ENCODE measurements around the gene EPHB3.

Gene EPHB3

GRCh38 chr3:184553385-184553784, 8.2 kb upstream of the EPHB3 start:
- Histone ChIP-seq H3K9me3 (ENCODE audit: control insufficient read depth in 5 of 5, low read length in 5 of 5) (no peaks in the 10 kb centered on the region), H3K4me1 (ENCODE audit: control insufficient read depth in 5 of 5, insufficient read depth in 5 of 5, low read length in 5 of 5) (peaks cover 0 to 13% (median 3%) of the 10 kb centered on the region in 5 donors), H3K27me3 (ENCODE audit: control insufficient read depth in 5 of 5, insufficient read depth in 4 of 5, low read length in 5 of 5) (peaks cover 6 to 21% (median 7%) of the 10 kb centered on the region in 5 donors), H3K36me3 (ENCODE audit: control insufficient read depth in 5 of 5, insufficient read depth in 5 of 5, low read length in 5 of 5) (no peaks in the 10 kb centered on the region), H3K27ac (ENCODE audit: low read depth, low read length) (no peak overlapping the region), H3K9ac (ENCODE audit: low read length in 5 of 5) (no peak overlapping the region), H3K4me3 (ENCODE audit: low read depth in 1 of 5, low read length in 5 of 5) (no peak overlapping the region)

DNA sequence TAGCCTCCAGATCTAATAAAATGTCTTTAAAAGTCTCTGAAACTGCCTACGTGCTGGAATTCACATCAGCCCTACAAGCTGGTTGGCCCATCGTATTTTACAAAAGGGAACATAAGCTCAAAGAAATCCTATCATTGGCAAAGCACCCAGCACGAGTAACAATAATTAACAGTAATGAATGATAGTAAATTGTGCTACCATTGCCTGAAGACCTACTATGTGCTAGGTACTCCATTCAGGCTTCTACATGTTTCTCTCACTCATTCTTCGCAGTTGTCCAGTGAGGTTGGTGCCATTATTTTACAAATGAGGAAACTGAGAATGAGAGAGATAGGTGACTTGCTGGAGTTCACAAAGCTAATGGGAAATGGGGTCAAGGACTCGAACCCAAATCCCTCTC, 7.1 kb upstream of the EPHB3 start:
- Histone ChIP-seq H3K36me3 (ENCODE audit: control insufficient read depth in 5 of 5, insufficient read depth in 5 of 5, low read length in 5 of 5) (no peaks in the 10 kb centered on the region), H3K9me3 (ENCODE audit: control insufficient read depth in 5 of 5, low read length in 5 of 5) (no peaks in the 10 kb centered on the region), H3K27ac (ENCODE audit: low read depth, low read length) (no peak overlapping the region), H3K27me3 (ENCODE audit: control insufficient read depth in 5 of 5, insufficient read depth in 4 of 5, low read length in 5 of 5) (peaks cover 6 to 19% (median 7%) of the 10 kb centered on the region in 5 donors), H3K4me1 (ENCODE audit: control insufficient read depth in 5 of 5, insufficient read depth in 5 of 5, low read length in 5 of 5) (peaks cover 0 to 13% (median 3%) of the 10 kb centered on the region in 5 donors), H3K4me3 (ENCODE audit: low read depth in 1 of 5, low read length in 5 of 5) (no peak overlapping the region), H3K9ac (ENCODE audit: low read length in 5 of 5) (no peak overlapping the region)

DNA sequence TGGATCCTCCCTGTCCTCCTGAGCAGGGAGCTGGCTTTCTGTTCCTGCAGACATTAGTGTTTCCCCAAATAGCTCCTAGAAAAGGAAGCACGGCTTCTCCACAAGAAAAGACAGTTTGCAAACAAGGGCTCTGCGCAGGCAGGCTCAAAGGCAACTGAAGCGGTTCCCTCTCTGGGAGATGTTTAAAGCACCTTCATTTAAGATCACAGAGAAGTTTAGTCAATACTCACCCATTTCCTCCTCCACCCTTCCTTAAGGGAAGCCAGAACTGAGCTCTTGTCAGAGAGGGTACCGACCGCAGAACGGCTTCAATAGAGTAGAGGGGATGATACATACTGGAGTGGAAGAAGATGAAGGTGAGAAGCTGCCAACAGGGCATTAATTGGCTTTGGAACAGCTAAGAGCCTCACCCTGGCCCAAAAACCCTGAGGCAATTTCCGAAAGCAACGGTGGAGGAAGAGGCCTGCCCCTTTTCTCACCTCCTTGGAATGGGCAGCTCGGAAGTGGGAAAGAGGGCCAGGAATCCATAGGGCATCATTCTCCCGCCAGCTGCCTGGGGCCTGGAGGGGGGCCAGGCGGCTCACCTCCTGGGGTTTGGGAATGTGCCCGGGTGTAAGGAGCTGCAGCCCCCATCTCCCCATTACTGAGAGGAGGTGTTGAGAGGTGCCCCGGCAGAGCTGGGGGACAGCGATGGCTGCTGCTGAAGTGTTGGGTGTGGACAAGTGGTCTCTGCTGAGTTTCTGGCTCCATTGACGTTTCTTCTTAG, 4.8 kb upstream of the EPHB3 start:
- no peak overlapping the region for H3K4me3 ChIP-seq (ENCODE audit: low read depth in 1 of 5, low read length in 5 of 5)

GRCh38 chr3:184557348-184557950, 4.1 kb upstream of the EPHB3 start:
- Histone ChIP-seq H3K27ac (ENCODE audit: low read depth, low read length) (no peak overlapping the region), H3K9me3 (ENCODE audit: control insufficient read depth in 5 of 5, low read length in 5 of 5) (no peaks in the 10 kb centered on the region), H3K4me3 (ENCODE audit: low read depth in 1 of 5, low read length in 5 of 5) (no peak overlapping the region), H3K9ac (ENCODE audit: low read length in 5 of 5) (no peak overlapping the region), H3K4me1 (ENCODE audit: control insufficient read depth in 5 of 5, insufficient read depth in 5 of 5, low read length in 5 of 5) (peaks cover 7 to 30% (median 18%) of the 10 kb centered on the region in 5 donors), H3K36me3 (ENCODE audit: control insufficient read depth in 5 of 5, insufficient read depth in 5 of 5, low read length in 5 of 5) (no peaks in the 10 kb centered on the region), H3K27me3 (ENCODE audit: control insufficient read depth in 5 of 5, insufficient read depth in 4 of 5, low read length in 5 of 5) (peaks cover 1 to 20% (median 9%) of the 10 kb centered on the region in 5 donors)

More for the DNA sequence above, 4.8 kb upstream of the EPHB3 start:
- Histone ChIP-seq H3K27me3 (ENCODE audit: control insufficient read depth in 5 of 5, insufficient read depth in 4 of 5, low read length in 5 of 5) (peaks cover 6 to 20% (median 9%) of the 10 kb centered on the region in 5 donors), H3K27ac (ENCODE audit: low read depth, low read length) (no peak overlapping the region), H3K9ac (ENCODE audit: low read length in 5 of 5) (no peak overlapping the region), H3K36me3 (ENCODE audit: control insufficient read depth in 5 of 5, insufficient read depth in 5 of 5, low read length in 5 of 5) (no peaks in the 10 kb centered on the region), H3K4me1 (ENCODE audit: control insufficient read depth in 5 of 5, insufficient read depth in 5 of 5, low read length in 5 of 5) (peaks cover 7 to 26% (median 16%) of the 10 kb centered on the region in 5 donors), H3K9me3 (ENCODE audit: control insufficient read depth in 5 of 5, low read length in 5 of 5) (no peaks in the 10 kb centered on the region)

DNA sequence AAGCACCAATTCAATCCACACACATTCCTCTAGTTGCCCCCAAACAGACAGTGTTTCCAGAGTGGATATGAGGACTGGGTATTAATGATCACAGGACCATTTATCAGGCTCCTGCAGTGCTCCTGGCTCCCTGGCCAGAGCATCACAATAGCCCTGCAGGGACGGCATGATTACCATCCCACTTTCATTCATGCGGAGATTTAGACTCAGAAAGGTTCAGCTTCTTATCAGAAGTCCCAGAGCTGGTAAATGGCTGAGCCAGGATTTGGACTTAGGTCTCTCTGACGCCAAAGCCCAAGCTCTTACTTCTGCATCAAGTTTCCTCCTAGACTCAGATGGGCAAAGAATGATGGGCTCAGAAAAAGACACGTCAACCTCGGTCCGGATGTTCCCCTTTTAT, 2.9 kb upstream of the EPHB3 start:
- H3K36me3 ChIP-seq (ENCODE audit: control insufficient read depth in 5 of 5, insufficient read depth in 5 of 5, low read length in 5 of 5), result no peaks in the 10 kb centered on the region
- H3K9ac ChIP-seq (ENCODE audit: low read length in 5 of 5), result peak overlapping the region in 1 of 5 donors; percentile 24
- peaks cover 10 to 37% (median 24%) of the 10 kb centered on the region in 5 donors for H3K4me1 ChIP-seq (ENCODE audit: control insufficient read depth in 5 of 5, insufficient read depth in 5 of 5, low read length in 5 of 5)
- no peak overlapping the region for H3K27ac ChIP-seq (ENCODE audit: low read depth, low read length)
- no peak overlapping the region for H3K4me3 ChIP-seq (ENCODE audit: low read depth in 1 of 5, low read length in 5 of 5)
- H3K27me3 ChIP-seq (ENCODE audit: control insufficient read depth in 5 of 5, insufficient read depth in 4 of 5, low read length in 5 of 5), result peaks cover 0 to 13% (median 9%) of the 10 kb centered on the region in 5 donors
- no peaks in the 10 kb centered on the region for H3K9me3 ChIP-seq (ENCODE audit: control insufficient read depth in 5 of 5, low read length in 5 of 5)

DNA sequence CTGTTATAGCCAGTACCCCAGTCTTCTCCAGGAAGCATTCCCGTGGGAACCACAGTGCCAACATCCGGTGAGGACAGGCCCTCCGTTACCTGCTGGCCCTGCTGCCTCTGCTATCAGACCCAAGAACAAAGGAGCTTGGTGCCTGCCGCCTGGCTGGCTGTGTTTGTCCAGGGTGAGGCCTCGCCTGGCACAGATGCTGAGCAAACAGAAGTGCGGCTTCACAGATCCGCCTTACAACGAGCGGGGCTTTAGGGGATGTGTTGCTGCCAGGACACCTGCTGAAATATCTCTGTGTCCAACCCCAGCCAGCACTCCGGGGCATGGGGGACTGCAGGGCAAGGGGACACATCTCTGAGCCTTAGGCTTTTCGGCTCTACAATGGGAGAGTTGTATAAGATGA, 2.2 kb upstream of the EPHB3 start:
- no peak overlapping the region for H3K9ac ChIP-seq (ENCODE audit: low read length in 5 of 5)
- H3K9me3 ChIP-seq (ENCODE audit: control insufficient read depth in 5 of 5, low read length in 5 of 5), result no peaks in the 10 kb centered on the region
- peaks cover 0 to 13% (median 9%) of the 10 kb centered on the region in 5 donors for H3K27me3 ChIP-seq (ENCODE audit: control insufficient read depth in 5 of 5, insufficient read depth in 4 of 5, low read length in 5 of 5)
- H3K4me3 ChIP-seq (ENCODE audit: low read depth in 1 of 5, low read length in 5 of 5), result no peak overlapping the region
- no peak overlapping the region for H3K27ac ChIP-seq (ENCODE audit: low read depth, low read length)
- peaks cover 10 to 37% (median 24%) of the 10 kb centered on the region in 5 donors for H3K4me1 ChIP-seq (ENCODE audit: control insufficient read depth in 5 of 5, insufficient read depth in 5 of 5, low read length in 5 of 5)
- no peaks in the 10 kb centered on the region for H3K36me3 ChIP-seq (ENCODE audit: control insufficient read depth in 5 of 5, insufficient read depth in 5 of 5, low read length in 5 of 5)

DNA sequence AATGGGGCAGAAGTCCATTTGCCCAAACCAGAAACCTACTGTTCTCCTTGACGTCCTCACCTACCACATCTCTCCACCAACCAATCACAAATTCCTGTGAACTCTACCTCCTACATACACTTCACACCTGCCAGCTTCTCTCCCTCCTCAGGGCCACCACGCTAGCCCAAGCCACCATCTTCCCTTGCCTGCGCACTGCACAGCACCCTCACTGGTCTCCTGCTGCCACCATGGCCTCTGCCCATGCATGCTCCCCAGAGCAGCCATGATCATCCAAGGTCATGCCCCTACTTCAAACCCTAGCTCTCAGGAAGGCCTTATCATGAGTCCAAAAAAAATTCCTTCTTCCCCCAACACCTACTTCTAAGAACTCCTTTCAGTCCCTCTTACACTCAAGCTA, 1.1 kb upstream of the EPHB3 start:
- no peaks in the 10 kb centered on the region for H3K9me3 ChIP-seq (ENCODE audit: control insufficient read depth in 5 of 5, low read length in 5 of 5)
- H3K36me3 ChIP-seq (ENCODE audit: control insufficient read depth in 5 of 5, insufficient read depth in 5 of 5, low read length in 5 of 5), result no peaks in the 10 kb centered on the region
- H3K4me3 ChIP-seq (ENCODE audit: low read depth in 1 of 5, low read length in 5 of 5), result peak overlapping the region in 2 of 5 donors; percentile 41 to 55
- peaks cover 10 to 43% (median 26%) of the 10 kb centered on the region in 5 donors for H3K4me1 ChIP-seq (ENCODE audit: control insufficient read depth in 5 of 5, insufficient read depth in 5 of 5, low read length in 5 of 5)
- peak overlapping the region in 1 of 5 donors; percentile 53 for H3K9ac ChIP-seq (ENCODE audit: low read length in 5 of 5)
- peaks cover 0 to 9% (median 7%) of the 10 kb centered on the region in 5 donors for H3K27me3 ChIP-seq (ENCODE audit: control insufficient read depth in 5 of 5, insufficient read depth in 4 of 5, low read length in 5 of 5)
- no peak overlapping the region for H3K27ac ChIP-seq (ENCODE audit: low read depth, low read length)

GRCh38 chr3:184561913-184562877, 610 bp downstream of the EPHB3 start:
- H3K36me3 ChIP-seq (ENCODE audit: control insufficient read depth in 5 of 5, insufficient read depth in 5 of 5, low read length in 5 of 5), result no peaks in the 10 kb centered on the region
- peak overlapping the region in 2 of 5 donors; percentile 32 to 35 for H3K9ac ChIP-seq (ENCODE audit: low read length in 5 of 5)
- peaks cover 9 to 40% (median 29%) of the 10 kb centered on the region in 5 donors for H3K4me1 ChIP-seq (ENCODE audit: control insufficient read depth in 5 of 5, insufficient read depth in 5 of 5, low read length in 5 of 5)
- peaks cover 0 to 7% (median 2%) of the 10 kb centered on the region in 5 donors for H3K27me3 ChIP-seq (ENCODE audit: control insufficient read depth in 5 of 5, insufficient read depth in 4 of 5, low read length in 5 of 5)
- peak overlapping the region; percentile 41 for H3K27ac ChIP-seq (ENCODE audit: low read depth, low read length)
- H3K9me3 ChIP-seq (ENCODE audit: control insufficient read depth in 5 of 5, low read length in 5 of 5), result no peaks in the 10 kb centered on the region
- peak overlapping the region in 4 of 5 donors; percentile 48 to 69 (median 58) for H3K4me3 ChIP-seq (ENCODE audit: low read depth in 1 of 5, low read length in 5 of 5)

GRCh38 chr3:184562878-184563560, 1.4 kb downstream of the EPHB3 start:
- H3K9ac ChIP-seq (ENCODE audit: low read length in 5 of 5), result peak overlapping the region in 3 of 5 donors; percentile 22 to 32 (median 30)
- no peaks in the 10 kb centered on the region for H3K36me3 ChIP-seq (ENCODE audit: control insufficient read depth in 5 of 5, insufficient read depth in 5 of 5, low read length in 5 of 5)
- H3K27ac ChIP-seq (ENCODE audit: low read depth, low read length), result peak overlapping the region; percentile 41

More at GRCh38 chr3:184562878-184563560, 1.4 kb downstream of the EPHB3 start:
- Histone ChIP-seq H3K27me3 (ENCODE audit: control insufficient read depth in 5 of 5, insufficient read depth in 4 of 5, low read length in 5 of 5) (peaks cover 0 to 7% (median 0%) of the 10 kb centered on the region in 5 donors), H3K4me1 (ENCODE audit: control insufficient read depth in 5 of 5, insufficient read depth in 5 of 5, low read length in 5 of 5) (peaks cover 9 to 43% (median 33%) of the 10 kb centered on the region in 5 donors), H3K4me3 (ENCODE audit: low read depth in 1 of 5, low read length in 5 of 5) (peak overlapping the region in 4 of 5 donors; percentile 24 to 69 (median 42)), H3K9me3 (ENCODE audit: control insufficient read depth in 5 of 5, low read length in 5 of 5) (no peaks in the 10 kb centered on the region)
